GM13976 (cell line): ENCODE measurements around the gene AP4S1.

Source experiments
- DNase-seq: peaks from one replicate; pipeline ENCODE4 v3.0.0; 2012; ENCODE audit warnings: low spot score
- in situ Hi-C: fragments of 300-500 bp; cut with MboI; formaldehyde crosslinking; loops from one replicate; pipeline ENCODE4 v1.12.0; 2022; ENCODE audit warnings: low sequenced_read_pairs, mixed read lengths, inconsistent platforms; ENCODE audit not compliant: unreplicated experiment
- TF ChIP-seq, protein P1 (sequence below): IDR thresholded peaks from 2 replicates; pipeline ENCODE4 v1.5.1; 2012; ENCODE audit warnings: borderline replicate concordance, mild to moderate bottlenecking; ENCODE audit not compliant: insufficient read depth; ENCODE audit errors: extremely low read depth, missing control alignments, control extremely low read depth

AP4S1 gene, protein sequence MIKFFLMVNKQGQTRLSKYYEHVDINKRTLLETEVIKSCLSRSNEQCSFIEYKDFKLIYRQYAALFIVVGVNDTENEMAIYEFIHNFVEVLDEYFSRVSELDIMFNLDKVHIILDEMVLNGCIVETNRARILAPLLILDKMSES

DNA sequence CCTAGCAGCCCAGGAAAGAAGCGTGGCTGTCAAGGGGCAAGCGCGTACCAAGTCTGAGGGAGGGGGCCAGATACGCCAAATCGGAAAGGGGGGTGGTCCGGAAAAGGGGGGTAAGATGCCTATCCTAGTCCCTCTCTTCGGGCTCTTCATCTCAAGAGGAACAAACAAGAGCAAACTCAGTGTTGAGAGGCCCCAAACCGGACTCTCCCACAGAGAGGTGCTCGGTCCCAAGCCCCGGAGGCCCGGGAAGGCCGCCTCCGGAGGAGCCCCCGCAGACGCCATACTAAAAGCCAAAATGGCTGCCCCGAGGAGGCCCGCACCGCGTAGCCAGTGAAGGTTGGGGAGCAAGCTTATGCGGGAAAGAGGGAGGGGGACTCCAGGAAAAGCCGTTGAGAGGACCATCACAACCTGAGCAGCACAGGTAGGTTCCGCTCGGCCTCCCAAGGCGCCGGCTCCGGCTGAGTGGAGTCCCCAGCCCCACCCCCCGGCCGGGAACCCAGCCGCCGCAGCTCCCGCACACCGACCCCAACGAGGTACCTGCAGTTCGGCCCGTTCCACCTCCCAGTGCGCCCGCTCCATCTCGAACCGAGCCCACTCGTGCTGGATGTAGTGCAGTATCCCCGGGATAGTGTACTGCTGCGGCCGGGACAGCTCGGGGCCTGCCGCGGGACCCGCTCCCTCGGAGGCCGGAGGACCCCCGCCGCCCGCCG is at the start of gene AP4S1:
AP4S1 (plus strand) TSS at position 283 of the 710 bp plus-strand sequence. CDS start 40,548 bp downstream, outside the sequence.
- TF ChIP-seq, protein P1, sequence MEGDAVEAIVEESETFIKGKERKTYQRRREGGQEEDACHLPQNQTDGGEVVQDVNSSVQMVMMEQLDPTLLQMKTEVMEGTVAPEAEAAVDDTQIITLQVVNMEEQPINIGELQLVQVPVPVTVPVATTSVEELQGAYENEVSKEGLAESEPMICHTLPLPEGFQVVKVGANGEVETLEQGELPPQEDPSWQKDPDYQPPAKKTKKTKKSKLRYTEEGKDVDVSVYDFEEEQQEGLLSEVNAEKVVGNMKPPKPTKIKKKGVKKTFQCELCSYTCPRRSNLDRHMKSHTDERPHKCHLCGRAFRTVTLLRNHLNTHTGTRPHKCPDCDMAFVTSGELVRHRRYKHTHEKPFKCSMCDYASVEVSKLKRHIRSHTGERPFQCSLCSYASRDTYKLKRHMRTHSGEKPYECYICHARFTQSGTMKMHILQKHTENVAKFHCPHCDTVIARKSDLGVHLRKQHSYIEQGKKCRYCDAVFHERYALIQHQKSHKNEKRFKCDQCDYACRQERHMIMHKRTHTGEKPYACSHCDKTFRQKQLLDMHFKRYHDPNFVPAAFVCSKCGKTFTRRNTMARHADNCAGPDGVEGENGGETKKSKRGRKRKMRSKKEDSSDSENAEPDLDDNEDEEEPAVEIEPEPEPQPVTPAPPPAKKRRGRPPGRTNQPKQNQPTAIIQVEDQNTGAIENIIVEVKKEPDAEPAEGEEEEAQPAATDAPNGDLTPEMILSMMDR: no peak
- peak; percentile 48 for DNase-seq
- in situ Hi-C loops: no loop called here

DNA sequence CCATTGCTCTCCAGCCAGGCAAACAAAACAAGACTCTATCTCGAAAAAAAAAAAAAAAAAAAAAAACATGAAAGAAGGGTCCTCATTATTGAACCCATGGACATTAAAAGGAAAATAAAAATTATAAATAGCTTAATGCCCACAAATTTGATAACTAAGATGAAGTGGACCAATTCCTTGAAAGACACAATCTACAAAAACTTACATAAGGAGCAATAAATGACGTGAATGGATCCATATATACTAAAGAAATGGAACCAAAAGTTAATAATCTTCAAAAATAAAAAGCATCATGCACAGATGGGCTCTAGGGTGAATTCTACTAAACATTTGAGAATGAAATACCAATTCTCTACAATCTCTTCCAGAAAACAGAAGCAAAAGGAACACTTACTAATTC is 47.7 kb upstream of the AP4S1 start:
- in situ Hi-C loops: no loop called here
- no peak for DNase-seq
- TF ChIP-seq, protein P1: no peak

DNA sequence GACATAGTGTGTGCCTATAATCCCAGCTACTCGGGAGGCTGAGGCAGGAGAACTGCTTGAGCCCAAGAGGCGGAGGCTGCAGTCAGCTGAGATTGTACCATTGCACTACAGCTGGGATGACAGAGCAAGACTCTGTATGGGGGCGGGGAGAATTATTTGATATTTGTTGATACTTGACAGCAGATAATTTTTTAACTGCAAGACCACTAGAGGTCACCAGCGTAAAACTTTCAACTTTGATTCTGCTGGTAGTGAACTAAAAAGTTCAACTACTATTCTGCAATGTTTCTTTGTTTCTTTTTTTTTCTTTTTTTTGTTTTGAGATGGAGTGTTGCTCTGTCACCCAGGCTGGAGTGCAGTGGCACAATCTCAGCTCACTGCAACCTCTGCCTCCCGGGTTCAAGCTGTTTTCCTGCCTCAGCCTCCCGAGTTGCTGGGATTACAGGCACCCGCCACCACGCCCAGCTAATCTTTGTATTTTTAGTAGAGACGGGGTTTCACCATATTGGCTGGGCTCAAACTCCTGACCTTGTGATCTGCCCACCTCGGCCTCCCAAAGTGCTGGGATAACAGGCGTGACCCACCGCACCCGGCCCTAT is 45.2 kb upstream of the AP4S1 start:
- peak; percentile 65 for DNase-seq
- in situ Hi-C loops: loop anchor here (10.0 kb wide), 1 partner anchor 375 kb away; no protein-coding TSS in a partner anchor
- TF ChIP-seq, protein P1: peak; percentile 51

DNA sequence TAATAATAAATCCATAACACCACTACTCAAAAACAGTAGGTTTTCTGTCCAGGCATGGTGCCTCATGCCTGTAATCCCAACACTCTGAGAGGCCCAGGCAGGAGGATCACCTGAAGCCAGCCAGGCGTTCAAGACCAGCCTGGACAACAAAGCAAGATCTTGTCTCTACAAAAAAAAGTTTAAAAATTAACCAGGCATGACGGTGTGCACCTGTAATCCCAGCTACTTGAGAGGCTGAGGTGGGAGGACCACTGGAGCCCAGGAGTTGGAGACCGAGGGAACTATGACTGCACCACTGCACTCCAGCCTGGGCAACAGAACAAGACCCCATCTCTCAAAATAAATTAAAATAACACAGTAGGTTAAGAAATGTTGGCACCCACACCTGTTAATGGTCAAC is 44.5 kb upstream of the AP4S1 start:
- in situ Hi-C loops: loop anchor here (10.0 kb wide), 1 partner anchor 374 kb away; no protein-coding TSS in a partner anchor
- TF ChIP-seq, protein P1: no peak

DNA sequence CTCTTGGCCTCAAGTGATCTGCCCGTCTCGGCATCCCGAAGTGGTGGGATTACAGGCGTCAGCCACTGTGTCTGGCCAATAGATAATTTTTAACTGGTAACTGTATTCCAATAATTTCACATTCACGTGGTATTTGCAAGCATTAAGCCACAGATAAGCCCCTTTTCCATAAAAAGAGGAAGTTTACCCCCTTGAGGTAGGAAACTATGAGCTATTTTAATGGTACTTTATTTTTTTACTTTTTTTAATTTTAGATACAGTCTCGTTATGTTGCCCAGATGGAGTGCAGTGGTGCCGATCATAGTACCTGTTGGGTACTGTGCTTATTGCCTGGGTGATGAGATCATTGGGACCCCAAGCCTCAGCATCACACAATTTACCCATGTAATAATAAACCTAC is 42.9 kb upstream of the AP4S1 start:
- TF ChIP-seq, protein P1: no peak
- DNase-seq: no peak
- in situ Hi-C loops: loop anchor here (10.0 kb wide), 1 partner anchor 372 kb away; no protein-coding TSS in a partner anchor

More for the DNA sequence above, 44.5 kb upstream of the AP4S1 start:
- DNase-seq: no peak

DNA sequence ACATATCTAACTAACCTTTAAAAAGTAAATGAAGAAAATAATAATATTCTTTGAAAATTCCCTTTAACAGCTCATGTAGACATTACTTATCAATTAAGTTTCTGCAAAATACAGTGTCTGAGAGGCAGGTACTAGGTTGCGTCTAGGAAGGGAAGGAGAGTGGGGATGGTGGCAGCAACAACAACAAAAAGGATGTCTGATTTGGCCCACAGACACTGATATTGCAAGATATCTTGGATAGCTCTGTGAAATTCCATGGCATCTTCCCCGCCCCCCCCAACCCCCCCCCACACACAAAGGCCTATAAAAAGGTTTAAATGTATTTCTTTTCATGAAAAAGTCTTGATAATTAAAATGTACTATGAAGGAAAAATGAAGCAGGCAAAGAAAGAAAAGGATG is 41.6 kb upstream of the AP4S1 start:
- DNase-seq: no peak
- TF ChIP-seq, protein P1: no peak
- in situ Hi-C loops: loop anchor here (10.0 kb wide), 1 partner anchor 371 kb away; no protein-coding TSS in a partner anchor
